ENCODE results near the gene ACER2. TPM values are rescaled to one million over a fixed set of nuclear protein-coding genes. Genes with fewer than 3 reads are reported as not detected.
"Not testable (repeated sequence)": the region's sequence is repeated elsewhere in the genome, so short reads cannot be mapped to it uniquely, and the experiment has no call there.

Gene ACER2
- total RNA-seq, 1 donor from 2014 or later, result 30.5 TPM

GRCh38 chr9:19411316-19411715 is 2.5 kb downstream of the ACER2 start:
- DNase-seq, result no peak
- H3K36me3 Mint-ChIP-seq (ENCODE audit: unreplicated experiment), result peaks cover 12% of the 10 kb centered on the region
- no peak for TF ChIP-seq CTCF (IDR thresholded peaks at IDR 0.05; ENCODE audit: partially characterized antibody, unreplicated experiment)
- H3K4me3 Mint-ChIP-seq (ENCODE audit: unreplicated experiment), result peak overlapping the region; percentile 99
- peaks cover 28% of the 10 kb centered on the region for H3K4me1 Mint-ChIP-seq (ENCODE audit: low read depth, unreplicated experiment)
- H3K9me3 Mint-ChIP-seq (ENCODE audit: unreplicated experiment), result peaks cover 24% of the 10 kb centered on the region
- H3K27ac Mint-ChIP-seq (ENCODE audit: unreplicated experiment), result peak overlapping the region; percentile 72
- H3K27me3 Mint-ChIP-seq (ENCODE audit: unreplicated experiment), result peaks cover 18% of the 10 kb centered on the region

DNA sequence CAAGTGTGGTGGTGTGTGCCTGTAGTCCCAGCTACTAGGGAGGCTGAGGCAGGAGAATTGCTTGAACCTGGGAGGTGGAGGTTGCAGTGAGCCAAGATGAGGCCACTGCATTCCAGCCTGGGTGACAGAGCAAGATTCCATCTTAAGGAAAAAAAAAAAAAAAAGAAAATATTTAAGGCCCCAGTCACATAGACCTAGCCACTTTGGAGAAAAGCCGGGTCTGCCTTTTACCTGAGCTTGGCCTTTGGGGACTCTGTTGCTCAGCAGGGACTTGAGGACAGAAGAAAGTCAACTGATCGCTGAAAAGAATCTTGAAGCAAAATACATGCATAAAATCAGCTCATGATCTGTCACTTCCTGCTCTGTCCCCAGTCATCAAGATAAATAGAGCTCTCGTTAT is 4.6 kb downstream of the ACER2 start:
- not testable (repeated sequence) for H3K4me3 Mint-ChIP-seq (ENCODE audit: unreplicated experiment); H3K27ac Mint-ChIP-seq (ENCODE audit: unreplicated experiment); DNase-seq
- peaks cover 24% of the 10 kb centered on the region for H3K4me1 Mint-ChIP-seq (ENCODE audit: low read depth, unreplicated experiment)
- H3K27me3 Mint-ChIP-seq (ENCODE audit: unreplicated experiment), result peaks cover 13% of the 10 kb centered on the region
- H3K9me3 Mint-ChIP-seq (ENCODE audit: unreplicated experiment), result peaks cover 22% of the 10 kb centered on the region
- H3K36me3 Mint-ChIP-seq (ENCODE audit: unreplicated experiment), result peaks cover 20% of the 10 kb centered on the region

DNA sequence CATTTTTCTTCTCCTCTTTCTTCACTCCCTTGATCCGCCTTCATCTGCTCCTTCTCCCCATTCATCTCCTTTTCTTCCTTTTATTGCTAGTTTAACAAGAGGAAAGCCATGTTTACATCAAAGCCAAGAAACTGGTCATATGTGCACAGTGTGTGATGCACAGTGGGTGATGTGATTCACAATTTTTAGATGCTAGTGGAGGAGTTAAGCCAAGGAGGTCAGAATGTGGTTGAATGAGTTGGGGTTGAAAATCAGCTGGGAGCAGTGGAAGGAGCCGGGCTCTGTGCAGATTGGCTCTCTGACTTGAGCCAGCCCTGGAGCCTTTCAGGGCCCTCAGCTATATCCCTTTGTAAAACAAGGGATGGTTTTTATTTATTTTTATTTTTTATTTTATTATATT is 7.3 kb downstream of the ACER2 start:
- Mint-ChIP-seq H3K4me1 (ENCODE audit: low read depth, unreplicated experiment) (peaks cover 21% of the 10 kb centered on the region), H3K4me3 (ENCODE audit: unreplicated experiment) (no peak overlapping the region), H3K9me3 (ENCODE audit: unreplicated experiment) (peaks cover 9% of the 10 kb centered on the region), H3K27ac (ENCODE audit: unreplicated experiment) (no peak overlapping the region), H3K27me3 (ENCODE audit: unreplicated experiment) (peaks cover 4% of the 10 kb centered on the region), H3K36me3 (ENCODE audit: unreplicated experiment) (peaks cover 27% of the 10 kb centered on the region)
- no peak for TF ChIP-seq CTCF (IDR thresholded peaks at IDR 0.05; ENCODE audit: partially characterized antibody, unreplicated experiment)
- DNase-seq, result no peak

DNA sequence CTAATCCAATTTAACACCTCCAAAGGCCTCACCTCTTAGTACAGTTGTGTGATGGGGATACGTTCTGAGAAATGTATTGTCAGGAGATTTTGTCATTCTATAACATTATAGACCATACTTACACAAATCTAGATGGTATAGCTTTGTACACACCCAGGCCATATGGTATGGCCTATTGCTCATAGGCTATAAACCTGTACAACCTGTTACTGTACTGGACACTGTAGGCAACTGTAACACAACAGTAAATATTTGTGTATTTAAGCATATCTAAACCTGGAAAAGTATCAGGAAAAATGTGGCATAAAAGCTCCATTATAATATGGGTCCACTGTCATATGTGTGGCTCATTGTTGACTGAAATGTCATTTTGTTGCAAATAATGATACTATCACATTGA is 12.1 kb downstream of the ACER2 start:
- Mint-ChIP-seq H3K27me3 (ENCODE audit: unreplicated experiment) (peaks cover 2% of the 10 kb centered on the region), H3K4me1 (ENCODE audit: low read depth, unreplicated experiment) (peaks cover 2% of the 10 kb centered on the region), H3K27ac (ENCODE audit: unreplicated experiment) (no peak overlapping the region), H3K9me3 (ENCODE audit: unreplicated experiment) (peaks cover 5% of the 10 kb centered on the region), H3K4me3 (ENCODE audit: unreplicated experiment) (no peak overlapping the region), H3K36me3 (ENCODE audit: unreplicated experiment) (peaks cover 20% of the 10 kb centered on the region)
- no peak for TF ChIP-seq CTCF (IDR thresholded peaks at IDR 0.05; ENCODE audit: partially characterized antibody, unreplicated experiment)
- DNase-seq, result no peak

DNA sequence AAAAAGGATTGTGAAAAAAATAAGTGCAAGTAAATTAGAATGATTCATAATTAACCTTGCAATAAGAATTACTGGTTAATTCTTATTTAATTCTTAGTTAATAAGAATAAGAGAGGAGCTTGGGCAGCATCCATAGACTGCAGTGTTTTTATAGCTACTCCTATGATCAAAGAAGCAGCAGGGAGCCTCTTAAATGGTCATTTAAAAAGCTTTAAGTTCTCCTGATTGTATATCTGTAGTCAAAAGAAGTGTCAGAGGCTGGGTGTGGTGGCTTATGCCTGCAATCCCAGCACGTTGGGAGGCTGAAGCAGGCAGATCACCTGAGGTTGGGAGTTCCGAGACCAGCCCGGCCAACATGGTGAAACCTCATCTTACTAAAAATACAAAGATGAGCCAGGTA is 14.4 kb downstream of the ACER2 start:
- Mint-ChIP-seq H3K4me1 (ENCODE audit: low read depth, unreplicated experiment) (peaks cover 2% of the 10 kb centered on the region), H3K9me3 (ENCODE audit: unreplicated experiment) (no peaks in the 10 kb centered on the region), H3K4me3 (ENCODE audit: unreplicated experiment) (no peak overlapping the region), H3K36me3 (ENCODE audit: unreplicated experiment) (peaks cover 9% of the 10 kb centered on the region), H3K27ac (ENCODE audit: unreplicated experiment) (no peak overlapping the region), H3K27me3 (ENCODE audit: unreplicated experiment) (peaks cover 4% of the 10 kb centered on the region)
- DNase-seq, result no peak
- no peak for TF ChIP-seq CTCF (IDR thresholded peaks at IDR 0.05; ENCODE audit: partially characterized antibody, unreplicated experiment)

Data from glutamatergic neuron (in vitro differentiated cells).